DOHH2 (cell line): ENCODE results near the gene UBE2K.
"Not testable (repeated sequence)": the region's sequence is repeated elsewhere in the genome, so short reads cannot be mapped to it uniquely, and the experiment has no call there.

Experiments used
- H3F3A ChIP-seq: fragments of 200-600 bp; sonication (generic), shearing (Covaris generic); 2 replicates; pipeline ENCODE4 v1.6.0; 2016; ENCODE audit warnings: antibody characterized with exemption, mild to moderate bottlenecking; ENCODE audit not compliant: control insufficient read depth, insufficient read depth
- H3K27ac ChIP-seq: fragments of 200-600 bp; sonication (generic); 2 replicates; pipeline ENCODE4 v1.5.1; 2014; ENCODE audit warnings: low read depth, mild to moderate bottlenecking, low read length, moderate library complexity
- H3K27me3 ChIP-seq: fragments of 200-600 bp; sonication (generic); 2 replicates; pipeline ENCODE4 v1.6.1; 2014; ENCODE audit warnings: mild to moderate bottlenecking, low read length, mixed read lengths; ENCODE audit not compliant: control insufficient read depth
- H3K36me3 ChIP-seq: fragments of 200-600 bp; sonication (generic); 2 replicates; pipeline ENCODE4 v1.6.1; 2014; ENCODE audit warnings: mild to moderate bottlenecking, low read length, moderate library complexity, mixed read lengths; ENCODE audit not compliant: control insufficient read depth
- H3K4me1 ChIP-seq: fragments of 200-600 bp; sonication (generic); 2 replicates; pipeline ENCODE4 v1.6.1; 2014; ENCODE audit warnings: mild to moderate bottlenecking, low read length, mixed read lengths; ENCODE audit not compliant: control insufficient read depth
- H3K4me2 ChIP-seq: fragments of 200-600 bp; sonication (generic); 2 replicates; pipeline ENCODE4 v1.6.0; 2014; ENCODE audit warnings: mild to moderate bottlenecking, low read length, moderate library complexity
- H3K4me3 ChIP-seq: fragments of 200-600 bp; sonication (generic); 2 replicates; pipeline ENCODE4 v1.5.1; 2014; ENCODE audit warnings: mild to moderate bottlenecking, low read length, mixed read lengths
- H3K79me2 ChIP-seq: fragments of 200-600 bp; sonication (generic); 2 replicates; pipeline ENCODE4 v1.6.1; 2014; ENCODE audit warnings: mild to moderate bottlenecking, low read length, mixed read lengths; ENCODE audit not compliant: control insufficient read depth
- H3K9me2 ChIP-seq: fragments of 200-600 bp; sonication (generic); replicated peaks from 2 replicates; pipeline ENCODE4 v1.6.1; 2014; ENCODE audit warnings: mild to moderate bottlenecking, low read length, mixed read lengths; ENCODE audit not compliant: control insufficient read depth
- H3K9me3 ChIP-seq: fragments of 200-600 bp; sonication (generic); 2 replicates; pipeline ENCODE4 v1.6.1; 2014; ENCODE audit warnings: antibody characterized with exemption, low read length, mixed read lengths; ENCODE audit not compliant: control insufficient read depth, insufficient read depth
- H4K20me1 ChIP-seq: fragments of 200-600 bp; sonication (generic); 2 replicates; pipeline ENCODE4 v1.6.0; 2014; ENCODE audit warnings: low read depth, mild to moderate bottlenecking, antibody characterized with exemption, low read length, moderate library complexity; ENCODE audit not compliant: control insufficient read depth, insufficient read depth
- CTCF ChIP-seq: fragments of 200-600 bp; sonication (generic); IDR thresholded peaks from one replicate; pipeline ENCODE4 v1.5.1; 2014; ENCODE audit warnings: antibody characterized with exemption, mild to moderate bottlenecking, low read depth, low read length; ENCODE audit not compliant: poor library complexity, severe bottlenecking
- EZH2phosphoT487 ChIP-seq: fragments of 200-600 bp; sonication (generic); IDR thresholded peaks from 2 replicates; pipeline ENCODE4 v1.6.1; 2017; ENCODE audit warnings: borderline replicate concordance, mild to moderate bottlenecking, antibody characterized with exemption, low read length, moderate library complexity, mixed read lengths

Gene UBE2K

GRCh38 chr4:39718366-39719323 is 20.7 kb downstream of the UBE2K start:
- Histone ChIP-seq H3K4me2 (no peak overlapping the region), H3K79me2 (peaks cover 97% of the 10 kb centered on the region), H3K4me3 (no peak overlapping the region), H3K9me3 (no peaks in the 10 kb centered on the region), H3K27me3 (no peaks in the 10 kb centered on the region), H3K9me2 (no peaks in the 10 kb centered on the region), H3F3A (no peaks in the 10 kb centered on the region), H3K27ac (no peak overlapping the region), H3K4me1 (peaks cover 6% of the 10 kb centered on the region), H3K36me3 (peaks cover 30% of the 10 kb centered on the region), H4K20me1 (peaks cover 3% of the 10 kb centered on the region; the same call in 1 of the 2 replicates)
- no peak for TF ChIP-seq EZH2phosphoT487
- no peak for TF ChIP-seq CTCF

GRCh38 chr4:39719804-39720580 is 22.1 kb downstream of the UBE2K start:
- peaks cover 97% of the 10 kb centered on the region for H3K79me2 ChIP-seq
- H3K9me2 ChIP-seq: no peaks in the 10 kb centered on the region
- TF ChIP-seq CTCF (no peak), EZH2phosphoT487 (no peak)
- no peaks in the 10 kb centered on the region for H3K4me1 ChIP-seq
- H3K36me3 ChIP-seq: peaks cover 26% of the 10 kb centered on the region
- H3K27ac ChIP-seq: no peak overlapping the region
- H3K4me2 ChIP-seq: no peak overlapping the region
- no peaks in the 10 kb centered on the region for H3F3A ChIP-seq
- no peaks in the 10 kb centered on the region for H3K9me3 ChIP-seq
- no peaks in the 10 kb centered on the region for H3K27me3 ChIP-seq
- no peak overlapping the region for H3K4me3 ChIP-seq
- peaks cover 3% of the 10 kb centered on the region; the same call in 1 of the 2 replicates for H4K20me1 ChIP-seq

GRCh38 chr4:39721273-39721672 is 23.3 kb downstream of the UBE2K start:
- H3K4me1 ChIP-seq, H3K4me2 ChIP-seq, H4K20me1 ChIP-seq, H3K4me3 ChIP-seq, H3K27me3 ChIP-seq, H3K9me2 ChIP-seq, H3K27ac ChIP-seq, H3F3A ChIP-seq, H3K9me3 ChIP-seq: not testable (repeated sequence)
- peaks cover 97% of the 10 kb centered on the region for H3K79me2 ChIP-seq
- peaks cover 20% of the 10 kb centered on the region for H3K36me3 ChIP-seq
